Cardiac septum (tissue), 1 donor: ENCODE measurements around the gene SCN9A. TPM values are rescaled to one million over a fixed set of nuclear protein-coding genes. Genes with fewer than 3 reads are reported as not detected.
"Not testable (repeated sequence)": the region's sequence is repeated elsewhere in the genome, so short reads cannot be mapped to it uniquely, and the experiment has no call there.

Source experiments
- DNase-seq: peaks from one replicate; pipeline ENCODE4 v3.0.0-alpha.2; 2020; ENCODE audit warnings: low spot score
- intact Hi-C: fragments of 100-400 bp; cut with DNase I; formaldehyde crosslinking; loops from one replicate; pipeline ENCODE4 v1.14.0; 2022
- total RNA-seq: library from RNA; stranded (reverse); fragmentation: NEBNext Ultra II Directional; extraction: Animal tissue kit (Norgen Biotek cat#: 25700); gene quantifications from one replicate; pipeline ENCODE4 v1.2.1, GENCODE V29; 2021
- donor health status: DM: no; HTN: no; CAD: no.

The SCN9A gene
- total RNA-seq, 1 donor from 2014 or later = 0.75 TPM

- DNase-seq, intact Hi-C loops: not testable (repeated sequence)
Measured at GRCh38 chr2:166206153-166206552, 169.6 kb downstream of the SCN9A start.

GRCh38 chr2:166202778-166203177, 173.0 kb downstream of the SCN9A start:
- DNase-seq = no peak
- intact Hi-C loops = no loop called here

GRCh38 chr2:166197446-166197845, 178.3 kb downstream of the SCN9A start:
- intact Hi-C loops = no loop called here
- no peak for DNase-seq

- DNase-seq = no peak
- intact Hi-C loops = no loop called here
Measured at GRCh38 chr2:166193407-166193806, 182.3 kb downstream of the SCN9A start.

GRCh38 chr2:166188084-166188483, 187.7 kb downstream of the SCN9A start:
- DNase-seq = no peak
- intact Hi-C loops = no loop called here

GRCh38 chr2:166184789-166185188, 191.0 kb downstream of the SCN9A start:
- no peak for DNase-seq
- intact Hi-C loops = loop anchor here (5.0 kb wide), 1 partner anchor 232 kb away; the partner anchor contains the start of gene TTC21B

- no peak for DNase-seq
- intact Hi-C loops = loop anchor here (5.0 kb wide), 1 partner anchor 229 kb away; the partner anchor contains the start of gene TTC21B
Measured at GRCh38 chr2:166181813-166182154, 194.0 kb downstream of the SCN9A start.

GRCh38 chr2:166180951-166181812, 194.6 kb downstream of the SCN9A start:
- intact Hi-C loops = loop anchor here (5.0 kb wide), 1 partner anchor 229 kb away; the partner anchor contains the start of gene TTC21B
- DNase-seq = no peak

GRCh38 chr2:166179201-166179600, 196.5 kb downstream of the SCN9A start:
- no peak for DNase-seq
- intact Hi-C loops = no loop called here

- DNase-seq = no peak
- intact Hi-C loops = no loop called here
Measured at GRCh38 chr2:166173263-166173662, 202.5 kb downstream of the SCN9A start.

GRCh38 chr2:166171216-166171615, 204.5 kb downstream of the SCN9A start:
- no peak for DNase-seq
- intact Hi-C loops = no loop called here

- DNase-seq = no peak
- intact Hi-C loops = no loop called here
Measured at GRCh38 chr2:166170356-166170755, 205.4 kb downstream of the SCN9A start.

GRCh38 chr2:166167449-166167848, 208.3 kb downstream of the SCN9A start:
- intact Hi-C loops = no loop called here
- DNase-seq = no peak

GRCh38 chr2:166163775-166164174, 212.0 kb downstream of the SCN9A start:
- no peak for DNase-seq
- intact Hi-C loops = no loop called here

- intact Hi-C loops = no loop called here
- DNase-seq = no peak
Measured at GRCh38 chr2:166158546-166158945, 217.2 kb downstream of the SCN9A start.

- DNase-seq = no peak
- intact Hi-C loops = no loop called here
Measured at GRCh38 chr2:166157578-166157977, 218.2 kb downstream of the SCN9A start.

- no peak for DNase-seq
- intact Hi-C loops = no loop called here
Measured at GRCh38 chr2:166156985-166157490, 218.7 kb downstream of the SCN9A start.

- intact Hi-C loops = no loop called here
Measured at GRCh38 chr2:166155589-166155988, 220.2 kb downstream of the SCN9A start.

GRCh38 chr2:166154685-166155338, 220.9 kb downstream of the SCN9A start:
- intact Hi-C loops = no loop called here
- DNase-seq = no peak

More at GRCh38 chr2:166155589-166155988, 220.2 kb downstream of the SCN9A start:
- no peak for DNase-seq

- intact Hi-C loops = no loop called here
- DNase-seq = no peak
Measured at GRCh38 chr2:166152064-166152463, 223.7 kb downstream of the SCN9A start.
